Erythroblast (primary cell): ENCODE data around the gene SIPA1L3.

Experiments used
- DNase-seq, 2 experiments: peaks; one replicate each; lab custom pipeline; 2025; lab: John Stamatoyannopoulos, UW
- GATA1 ChIP-seq: IDR thresholded peaks from 2 replicates; pipeline ENCODE4 v1.6.1; 2011; ENCODE audit warnings: low read depth, mild to moderate bottlenecking, control low read depth, low read length, moderate library complexity
- POLR2A ChIP-seq: IDR thresholded peaks from 2 replicates; pipeline ENCODE4 v1.6.1; 2011; ENCODE audit warnings: mild to moderate bottlenecking, low read length

SIPA1L3 gene

DNA sequence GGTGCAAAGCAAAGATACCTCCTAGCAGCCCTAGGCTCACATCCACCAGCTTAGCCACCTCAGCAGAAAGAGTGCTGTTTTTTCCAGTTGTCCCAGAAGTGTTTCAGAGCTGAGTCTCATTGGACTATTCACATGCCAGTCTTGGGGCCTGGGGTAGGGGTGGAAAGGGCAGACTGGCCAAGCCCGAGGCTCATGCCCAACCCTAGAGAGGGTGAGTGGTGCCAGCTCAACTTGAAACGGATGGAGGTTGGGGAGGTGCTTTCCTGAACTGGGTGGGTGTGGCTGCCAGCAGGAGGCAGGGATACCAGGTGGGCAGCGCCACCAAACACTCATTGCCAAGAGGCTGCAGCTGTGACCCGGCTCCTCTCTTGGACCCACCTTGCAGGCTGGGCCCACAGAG, 200.1 kb downstream of the SIPA1L3 start:
- TF ChIP-seq POLR2A (no peak), GATA1 (no peak)
- no peak for DNase-seq

DNA sequence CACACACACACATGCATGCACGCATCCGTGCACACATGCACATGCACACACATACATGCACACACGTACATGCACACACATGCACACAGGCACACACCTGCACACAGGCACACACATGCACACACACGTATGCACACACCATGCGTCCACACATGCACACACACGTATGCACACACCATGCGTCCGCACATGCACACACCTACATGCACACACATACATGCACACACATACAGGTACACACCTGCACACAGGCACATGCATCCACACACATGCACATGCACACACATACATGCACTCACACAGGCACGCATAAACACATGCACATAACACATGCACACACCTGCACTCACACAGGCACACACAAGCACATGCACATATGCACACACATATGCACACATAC, 204.9 kb downstream of the SIPA1L3 start:
- no peak for DNase-seq
- TF ChIP-seq POLR2A (no peak), GATA1 (no peak)

- TF ChIP-seq GATA1, result no peak
- no peak for TF ChIP-seq POLR2A
- no peak for DNase-seq
These were observed 207.6 kb downstream of the SIPA1L3 start for GRCh38 chr19:38114651-38115050.

GRCh38 chr19:38115271-38115802, 208.3 kb downstream of the SIPA1L3 start:
- no peak for DNase-seq
- TF ChIP-seq GATA1 (no peak), POLR2A (no peak)

DNA sequence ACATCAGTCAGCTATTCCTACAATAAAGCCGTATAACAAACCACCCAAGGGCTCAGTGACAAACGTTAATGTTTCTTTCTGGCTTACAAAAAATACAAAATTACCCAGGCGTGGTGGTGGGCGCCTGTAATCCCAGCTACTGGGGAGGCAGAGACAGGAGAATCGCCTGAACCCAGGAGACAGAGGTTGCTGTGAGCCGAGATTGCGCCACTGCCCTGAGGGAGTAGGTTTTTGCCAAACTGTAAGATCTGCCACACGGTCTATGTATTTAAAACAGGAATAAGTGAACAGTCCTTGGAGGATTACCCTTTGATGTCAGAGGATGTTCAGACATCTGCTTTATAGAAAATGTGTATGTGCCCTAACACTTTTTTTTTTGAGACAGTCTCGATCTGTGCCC, 211.2 kb downstream of the SIPA1L3 start:
- DNase-seq, result no peak
- TF ChIP-seq POLR2A (no peak), GATA1 (no peak)

DNA sequence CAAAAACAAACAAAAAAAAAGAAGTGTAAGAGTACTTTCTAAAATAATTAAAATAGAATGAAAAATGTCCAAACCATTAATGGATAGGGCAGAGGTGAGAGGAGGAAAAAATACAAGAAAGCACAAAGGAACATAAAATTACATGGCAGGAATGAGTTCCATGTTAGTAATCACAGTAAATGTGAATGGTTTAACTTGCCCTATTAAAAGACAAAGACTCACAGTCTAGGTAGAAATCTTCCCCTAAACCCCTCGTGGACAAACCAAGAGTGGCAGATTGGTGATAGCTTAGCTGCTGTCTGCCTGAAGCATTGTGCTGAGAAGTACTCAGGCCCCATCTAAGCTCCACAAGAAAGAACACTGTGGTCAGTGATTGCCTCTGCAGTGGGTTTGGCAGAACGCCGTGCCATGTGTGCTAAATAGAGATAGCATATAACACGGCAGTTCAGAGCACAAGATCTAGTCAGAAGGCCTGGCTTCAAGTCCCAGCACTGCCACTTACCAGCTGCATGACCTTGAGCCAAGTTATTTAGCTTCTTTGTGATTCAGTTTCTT, 213.5 kb downstream of the SIPA1L3 start:
- peak; percentile 38 to 84 for DNase-seq
- TF ChIP-seq GATA1 (no peak), POLR2A (no peak)

DNA sequence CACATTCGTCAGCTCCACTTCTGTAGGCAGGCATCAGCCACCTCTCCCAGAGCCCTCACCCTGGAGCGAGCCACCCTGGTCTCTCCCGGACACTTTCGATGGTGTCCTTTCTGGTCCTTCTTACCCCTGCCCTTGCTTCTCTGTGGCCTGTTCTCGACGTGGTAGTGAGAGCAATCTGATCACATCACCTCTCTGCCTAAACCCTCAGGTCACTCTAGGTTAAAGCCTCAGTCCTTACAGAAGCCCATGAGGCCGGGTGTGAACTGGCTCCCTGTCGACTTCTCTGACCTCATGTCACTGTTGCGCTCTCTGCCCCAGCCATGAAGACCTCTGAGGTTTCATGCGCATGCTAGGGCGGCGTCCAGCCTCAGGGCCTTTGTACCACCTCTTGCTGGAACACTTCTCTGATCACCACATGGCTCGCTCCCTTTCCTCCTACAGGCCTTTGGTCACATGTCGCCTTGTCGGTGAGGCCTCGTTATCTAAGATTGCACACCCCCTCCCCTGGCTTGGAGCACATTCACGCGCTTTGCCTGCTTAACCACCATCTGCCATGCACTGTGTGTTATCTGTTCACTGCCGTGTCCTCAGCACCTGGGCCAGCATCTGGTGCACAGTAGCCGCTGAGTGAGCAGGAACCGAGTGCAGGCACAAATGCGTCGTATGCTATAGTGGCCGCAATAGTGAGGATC, 215.5 kb downstream of the SIPA1L3 start:
- no peak for TF ChIP-seq POLR2A
- TF ChIP-seq GATA1, result no peak

GRCh38 chr19:38125238-38125637, 218.2 kb downstream of the SIPA1L3 start:
- DNase-seq, result no peak
- TF ChIP-seq GATA1, result no peak
- no peak for TF ChIP-seq POLR2A

More for the DNA sequence above, 215.5 kb downstream of the SIPA1L3 start:
- DNase-seq, result peak in 1 of 2 experiments; percentile 79

DNA sequence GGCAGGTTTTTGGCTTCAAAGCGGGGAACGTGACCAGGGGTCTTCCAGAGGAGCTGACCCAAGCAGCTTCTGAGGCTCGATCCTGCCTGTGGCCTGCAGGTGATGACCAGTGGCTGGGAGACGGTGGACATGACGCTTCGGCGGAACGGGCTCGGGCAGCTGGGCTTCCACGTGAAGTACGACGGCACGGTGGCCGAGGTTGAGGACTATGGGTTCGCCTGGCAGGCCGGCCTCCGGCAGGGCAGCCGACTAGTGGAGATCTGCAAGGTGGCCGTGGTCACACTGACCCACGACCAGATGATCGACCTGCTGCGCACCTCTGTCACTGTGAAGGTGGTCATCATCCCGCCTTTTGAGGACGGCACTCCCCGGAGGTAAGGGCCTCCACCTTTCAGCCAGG, 223.4 kb downstream of the SIPA1L3 start:
- TF ChIP-seq POLR2A (no peak), GATA1 (no peak)
- DNase-seq, result no peak

DNA sequence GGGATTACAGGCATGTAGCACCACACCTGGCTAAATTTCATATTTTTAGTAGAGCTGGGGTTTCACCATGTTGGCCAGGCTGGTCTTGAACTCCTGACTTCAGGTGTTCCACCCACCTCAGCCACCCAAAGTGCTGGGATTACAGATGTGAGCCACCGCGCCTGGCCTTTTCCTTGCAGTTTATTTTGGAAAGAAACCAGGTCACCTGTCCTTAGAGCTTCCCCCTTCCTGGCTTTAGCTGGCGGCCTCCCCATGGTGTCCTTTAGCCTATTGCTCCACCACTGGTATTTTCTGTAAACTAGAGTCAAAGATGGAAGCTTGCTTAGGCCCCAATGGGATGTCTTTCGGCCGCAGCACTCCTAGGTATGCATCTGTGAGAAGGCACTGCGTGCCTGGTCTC, 225.8 kb downstream of the SIPA1L3 start:
- no peak for DNase-seq
- TF ChIP-seq POLR2A, result no peak
- no peak for TF ChIP-seq GATA1

- TF ChIP-seq GATA1 (no peak), POLR2A (no peak)
- DNase-seq, result no peak
These were observed 226.3 kb downstream of the SIPA1L3 start for GRCh38 chr19:38133319-38133718.

DNA sequence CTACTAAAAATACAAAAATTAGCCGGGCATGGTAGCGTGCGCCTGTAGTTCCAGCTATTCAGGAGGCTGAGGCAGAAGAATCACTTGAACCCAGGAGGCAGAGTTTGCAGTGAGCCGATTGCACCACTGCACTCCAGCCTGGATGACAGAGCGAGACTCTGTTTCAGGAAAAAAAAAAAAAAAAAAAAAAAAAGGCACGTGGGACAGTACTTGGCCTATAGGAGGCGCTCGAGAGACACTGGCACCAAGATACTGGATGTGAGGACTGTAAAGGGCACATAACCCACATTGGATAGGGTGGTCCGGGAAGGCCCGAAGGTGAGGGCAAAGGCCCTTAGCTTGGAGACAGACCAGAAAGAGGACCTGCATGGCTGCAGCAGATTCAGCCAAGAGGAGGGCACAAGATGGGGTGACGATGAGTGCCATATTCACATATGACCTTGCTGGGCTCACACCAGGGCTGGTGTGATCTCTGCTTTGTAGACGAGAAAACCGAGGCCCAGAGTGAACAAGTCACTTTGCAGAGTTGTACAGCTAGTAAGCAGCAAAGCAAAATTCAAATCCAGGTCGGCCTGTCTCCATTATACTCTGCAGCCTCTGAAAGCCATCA, 227.6 kb downstream of the SIPA1L3 start:
- DNase-seq, result peak; percentile 66 to 81
- TF ChIP-seq POLR2A (no peak), GATA1 (no peak)

- DNase-seq, result no peak
- TF ChIP-seq GATA1, result no peak
- no peak for TF ChIP-seq POLR2A
These were observed 228.4 kb downstream of the SIPA1L3 start for GRCh38 chr19:38135150-38135998.

DNA sequence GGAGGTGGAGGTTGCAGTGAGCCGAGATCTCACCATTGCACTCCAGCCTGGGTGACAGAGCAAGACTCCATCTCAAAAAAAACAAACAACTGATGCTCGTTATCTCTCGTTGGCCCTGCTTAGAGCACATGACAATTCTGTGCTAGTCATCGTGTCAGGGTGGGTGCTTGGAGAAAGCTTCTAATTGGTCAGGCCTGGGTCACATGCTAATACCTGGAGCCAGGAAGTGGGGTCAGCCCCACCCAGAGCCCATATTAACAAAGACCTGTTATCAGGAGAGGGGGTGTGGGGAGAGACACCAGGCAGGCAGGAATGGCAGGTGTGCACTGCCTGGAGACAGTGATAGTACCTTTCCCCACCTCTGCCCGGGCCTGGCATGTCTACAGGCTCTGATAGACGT, 232.1 kb downstream of the SIPA1L3 start:
- no peak for DNase-seq
- TF ChIP-seq POLR2A (no peak), GATA1 (no peak)
